ENCODE results near the gene SFI1.

SFI1 gene

GRCh38 chr22:31635638-31636306, 139.4 kb downstream of the SFI1 start:
- DNase-seq (ENCODE audit: low read depth in 3 of 3) = no peak

GRCh38 chr22:31637447-31637890, 141.1 kb downstream of the SFI1 start:
- no peak for DNase-seq (ENCODE audit: low read depth in 3 of 3)

GRCh38 chr22:31637891-31638618, 141.7 kb downstream of the SFI1 start:
- DNase-seq (ENCODE audit: low read depth in 3 of 3) = no peak

- no peak for DNase-seq (ENCODE audit: low read depth in 3 of 3)
These were observed 143.2 kb downstream of the SFI1 start for GRCh38 chr22:31639436-31640039.

- no peak for DNase-seq (ENCODE audit: low read depth in 3 of 3)
These were observed 150.1 kb downstream of the SFI1 start for GRCh38 chr22:31646186-31647019.

GRCh38 chr22:31647066-31647465, 150.7 kb downstream of the SFI1 start:
- DNase-seq (ENCODE audit: low read depth in 3 of 3) = no peak

- no peak for DNase-seq (ENCODE audit: low read depth in 3 of 3)
These were observed 151.4 kb downstream of the SFI1 start for GRCh38 chr22:31647523-31648320.

- DNase-seq (ENCODE audit: low read depth in 3 of 3) = no peak
These were observed 154.1 kb downstream of the SFI1 start for GRCh38 chr22:31650391-31650790.

GRCh38 chr22:31651664-31652063, 155.3 kb downstream of the SFI1 start:
- DNase-seq (ENCODE audit: low read depth in 3 of 3) = no peak

- no peak for DNase-seq (ENCODE audit: low read depth in 3 of 3)
These were observed 155.8 kb downstream of the SFI1 start for GRCh38 chr22:31652088-31652487.

- no peak for DNase-seq (ENCODE audit: low read depth in 3 of 3)
These were observed 156.8 kb downstream of the SFI1 start for GRCh38 chr22:31652911-31653684.

- DNase-seq (ENCODE audit: low read depth in 3 of 3) = no peak
These were observed 157.6 kb downstream of the SFI1 start for GRCh38 chr22:31653944-31654343.

GRCh38 chr22:31654408-31654807, 158.1 kb downstream of the SFI1 start:
- no peak for DNase-seq (ENCODE audit: low read depth in 3 of 3)

GRCh38 chr22:31659246-31659645, 162.9 kb downstream of the SFI1 start:
- DNase-seq (ENCODE audit: low read depth in 3 of 3) = no peak

- peak; percentile 27 to 44 (median 39) for DNase-seq (ENCODE audit: low read depth in 3 of 3)
These were observed 164.6 kb downstream of the SFI1 start for GRCh38 chr22:31660860-31661341.

- DNase-seq (ENCODE audit: low read depth in 3 of 3) = peak; percentile 93 to 94 (median 94)
These were observed 165.7 kb downstream of the SFI1 start, which contains the start of gene PISD for GRCh38 chr22:31661851-31662667. PISD (minus strand) TSS chr22:31662215; CDS start chr22:31662208, 7 bp downstream.

GRCh38 chr22:31662668-31663037, 166.3 kb downstream of the SFI1 start:
- no peak for DNase-seq (ENCODE audit: low read depth in 3 of 3)
